Thyroid gland (tissue), 4 donors: ENCODE results near the gene LHFPL2. TPM values are rescaled to one million over a fixed set of nuclear protein-coding genes. Genes with fewer than 3 reads are reported as not detected.

Experiments used
- DNase-seq, 2 donors: peaks; one replicate each; pipeline ENCODE4 v3.0.0-alpha.2; 2019
- H3K27ac ChIP-seq, 3 donors: fragments of 200-600 bp; sonication (generic); 1 replicate in 2 of 3; 2 replicates in 1 of 3; pipeline ENCODE4 v1.5.1; 2016 to 2019; ENCODE audit warnings: mild to moderate bottlenecking in 1 of 3, moderate library complexity in 1 of 3
- H3K27me3 ChIP-seq: fragments of 200-600 bp; sonication (generic); one replicate; pipeline ENCODE4 v1.5.1; 2019
- H3K36me3 ChIP-seq, 2 donors: fragments of 200-600 bp; sonication (generic); one replicate each; pipeline ENCODE4 v1.5.1; 2016 to 2019
- H3K4me1 ChIP-seq, 2 donors: fragments of 200-600 bp; sonication (generic); one replicate each; pipeline ENCODE4 v1.5.1; 2017 to 2019
- H3K4me3 ChIP-seq, 3 donors: fragments of 200-600 bp; sonication (generic); replicated peaks in 1 of 3; 1 replicate in 2 of 3; 2 replicates in 1 of 3; pipeline ENCODE4 v1.5.1; 2016; ENCODE audit warnings: mild to moderate bottlenecking in 1 of 3
- H3K9me3 ChIP-seq: fragments of 200-600 bp; sonication (generic); one replicate; pipeline ENCODE4 v1.5.1; 2017
- POLR2A ChIP-seq, 2 donors: fragments of 450-650 bp; IDR thresholded peaks; one replicate each; pipeline ENCODE4 v1.6.1; 2017; ENCODE audit warnings: antibody characterized with exemption in 2 of 2, mild to moderate bottlenecking in 2 of 2, moderate library complexity in 1 of 2
- WGBS, 2 donors: methylation state at CpG; one replicate each; pipeline ENCODE4 v1.1.5; 2017; 5-methylcytosine and 5-hydroxymethylcytosine counted together
- intact Hi-C: fragments of 100-400 bp; cut with DNase I; formaldehyde crosslinking; loops from one replicate; pipeline ENCODE4 v1.15.1; 2023
- total RNA-seq, 4 donors: library from RNA; depleted of rRNA; stranded (reverse); fragments of >200 nt; gene quantifications; one replicate each; pipeline ENCODE4 v1.2.3, GENCODE V29; 2016
- TF ChIP-seq, protein P1 (sequence below), 6 experiments: fragments of 200-600 bp in 3 of 6; fragments of 450-650 bp in 3 of 6; sonication (generic) in 3 of 6; IDR thresholded peaks; one replicate each; pipeline ENCODE4 v1.5.1; 2016 to 2019; ENCODE audit warnings: antibody characterized with exemption in 6 of 6, mild to moderate bottlenecking in 2 of 6, inconsistent platforms in 1 of 6, moderate library complexity in 1 of 6

LHFPL2 gene
- total RNA-seq, 4 donors from 2014 or later, result 17.6 to 25.7 (median 23.7) TPM

DNA sequence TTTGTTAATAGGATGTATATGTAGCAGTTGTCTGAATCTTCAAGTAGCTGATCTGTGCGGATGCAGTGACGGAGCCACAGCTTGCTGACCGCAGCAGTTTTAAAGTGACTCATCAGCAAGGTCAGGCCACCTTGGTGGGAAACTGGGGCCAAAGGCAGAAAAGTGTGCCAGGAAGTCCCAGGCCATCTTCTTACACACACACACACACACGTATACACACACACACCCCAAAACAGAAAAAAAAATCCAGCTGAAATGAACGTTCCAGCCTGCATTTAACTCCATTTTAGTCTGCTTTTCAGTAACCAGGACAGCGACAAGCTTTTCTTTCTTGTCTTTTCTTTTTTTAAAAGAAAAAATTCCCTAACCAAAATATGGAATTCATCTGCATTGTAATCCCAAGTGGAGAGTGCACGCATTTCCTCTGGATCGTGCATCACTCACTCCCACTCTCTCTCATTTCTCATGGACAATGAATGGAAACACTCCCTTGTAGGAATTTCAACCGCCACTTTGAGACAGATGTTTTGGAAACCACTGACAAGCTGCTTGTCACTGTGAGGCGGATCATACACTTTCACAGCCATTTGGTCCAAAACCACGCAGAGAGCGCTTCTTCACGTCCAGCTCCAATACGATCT is 103.9 kb downstream of the LHFPL2 start:
- Histone ChIP-seq H3K4me1 (peaks cover 23 to 36% of the 10 kb centered on the region in 2 donors), H3K9me3 (no peaks in the 10 kb centered on the region), H3K4me3 (no peak overlapping the region), H3K27ac (no peak overlapping the region), H3K27me3 (no peaks in the 10 kb centered on the region), H3K36me3 (no peaks in the 10 kb centered on the region)
- intact Hi-C loops, result no loop called here
- WGBS, 2 donors, result 72 to 85% methylated on average over 14 of the region's 14 CpGs
- no peak for DNase-seq
- TF ChIP-seq, protein P1, sequence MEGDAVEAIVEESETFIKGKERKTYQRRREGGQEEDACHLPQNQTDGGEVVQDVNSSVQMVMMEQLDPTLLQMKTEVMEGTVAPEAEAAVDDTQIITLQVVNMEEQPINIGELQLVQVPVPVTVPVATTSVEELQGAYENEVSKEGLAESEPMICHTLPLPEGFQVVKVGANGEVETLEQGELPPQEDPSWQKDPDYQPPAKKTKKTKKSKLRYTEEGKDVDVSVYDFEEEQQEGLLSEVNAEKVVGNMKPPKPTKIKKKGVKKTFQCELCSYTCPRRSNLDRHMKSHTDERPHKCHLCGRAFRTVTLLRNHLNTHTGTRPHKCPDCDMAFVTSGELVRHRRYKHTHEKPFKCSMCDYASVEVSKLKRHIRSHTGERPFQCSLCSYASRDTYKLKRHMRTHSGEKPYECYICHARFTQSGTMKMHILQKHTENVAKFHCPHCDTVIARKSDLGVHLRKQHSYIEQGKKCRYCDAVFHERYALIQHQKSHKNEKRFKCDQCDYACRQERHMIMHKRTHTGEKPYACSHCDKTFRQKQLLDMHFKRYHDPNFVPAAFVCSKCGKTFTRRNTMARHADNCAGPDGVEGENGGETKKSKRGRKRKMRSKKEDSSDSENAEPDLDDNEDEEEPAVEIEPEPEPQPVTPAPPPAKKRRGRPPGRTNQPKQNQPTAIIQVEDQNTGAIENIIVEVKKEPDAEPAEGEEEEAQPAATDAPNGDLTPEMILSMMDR (IDR thresholded peaks at IDR 0.05), result no peak

DNA sequence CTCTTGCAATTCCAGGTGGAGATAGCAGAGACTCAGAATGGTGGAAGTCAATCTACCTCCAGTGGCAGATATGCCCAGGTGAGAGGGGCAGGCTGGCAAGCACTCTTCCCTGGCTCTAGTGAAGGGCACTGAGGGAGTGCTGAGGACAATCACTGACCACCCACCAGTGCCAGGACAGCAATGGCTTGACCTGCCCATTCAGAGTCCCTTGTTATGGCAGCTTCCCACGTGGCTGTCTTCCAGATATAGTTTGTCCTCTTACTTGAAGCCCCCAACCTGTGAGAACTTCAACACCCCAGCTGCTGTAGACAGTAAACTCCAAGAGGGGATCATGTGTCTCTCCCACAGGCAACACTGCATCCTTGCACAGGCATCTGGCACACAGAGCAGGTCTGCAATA is 104.7 kb downstream of the LHFPL2 start:
- Histone ChIP-seq H3K4me3 (no peak overlapping the region), H3K36me3 (no peaks in the 10 kb centered on the region)
- intact Hi-C loops, result no loop called here

DNA sequence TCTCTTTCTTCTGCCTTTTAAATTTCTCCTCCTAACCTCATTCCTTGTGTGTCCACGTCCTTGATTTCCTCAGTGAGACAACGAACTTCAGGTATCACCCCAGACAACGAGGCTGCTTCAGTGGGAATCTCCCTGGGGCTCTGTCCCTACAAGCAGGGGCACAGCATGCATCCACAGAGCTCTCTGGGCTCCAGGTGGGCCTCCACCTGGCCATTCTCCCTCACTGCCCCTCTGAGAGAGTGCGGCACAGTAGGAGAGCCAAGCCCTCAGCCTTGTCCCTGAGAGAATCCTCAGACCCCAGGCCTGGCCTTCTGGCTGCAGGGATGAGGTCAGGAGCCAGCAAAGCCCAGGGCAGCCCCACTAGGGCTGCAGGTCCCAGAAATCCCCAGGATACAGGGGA is 105.3 kb downstream of the LHFPL2 start:
- Histone ChIP-seq H3K4me3 (no peak overlapping the region), H3K27me3 (no peaks in the 10 kb centered on the region), H3K36me3 (no peaks in the 10 kb centered on the region), H3K4me1 (peaks cover 23 to 36% of the 10 kb centered on the region in 2 donors), H3K27ac (no peak overlapping the region), H3K9me3 (no peaks in the 10 kb centered on the region)
- 96 to 97% methylated on average over 4 of the region's 4 CpGs for WGBS, 2 donors
- no peak for DNase-seq
- TF ChIP-seq POLR2A (IDR thresholded peaks at IDR 0.05), result no peak
- TF ChIP-seq, protein P1 (IDR thresholded peaks at IDR 0.05), result no peak
- intact Hi-C loops, result no loop called here

More for the DNA sequence above, 104.7 kb downstream of the LHFPL2 start:
- Histone ChIP-seq H3K4me1 (peaks cover 23 to 36% of the 10 kb centered on the region in 2 donors), H3K27me3 (no peaks in the 10 kb centered on the region), H3K27ac (no peak overlapping the region), H3K9me3 (no peaks in the 10 kb centered on the region)
- DNase-seq, result no peak
- WGBS, 2 donors, result 63 to 80% methylated on average over 1 of the region's 1 CpG
- TF ChIP-seq POLR2A (IDR thresholded peaks at IDR 0.05), result no peak
- TF ChIP-seq, protein P1 (IDR thresholded peaks at IDR 0.05), result no peak

DNA sequence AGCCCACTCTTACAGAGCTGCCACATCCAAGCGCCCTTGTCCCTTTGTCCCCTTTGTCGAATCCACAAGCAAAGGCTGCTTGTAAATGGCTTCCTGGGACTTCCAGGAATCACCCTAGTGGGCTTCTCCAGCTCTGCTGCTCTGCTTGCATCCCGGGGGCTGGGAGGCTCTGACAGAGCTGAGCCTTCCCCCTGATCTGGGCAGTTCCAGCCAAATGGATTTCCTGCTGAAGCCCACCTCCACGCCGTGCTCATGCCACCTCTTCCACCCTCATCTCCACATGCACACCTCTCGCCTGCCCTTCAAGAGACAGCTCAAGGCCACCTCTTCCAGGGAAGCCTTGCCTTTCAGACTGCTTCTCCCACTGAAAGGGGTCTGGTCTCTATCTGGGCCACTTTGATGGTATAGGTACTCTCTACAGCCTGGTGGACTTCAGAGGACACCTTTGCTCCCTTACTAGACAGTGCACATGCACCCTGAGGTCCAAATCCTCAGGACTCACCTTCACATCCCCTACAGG is 106.2 kb downstream of the LHFPL2 start:
- Histone ChIP-seq H3K9me3 (no peaks in the 10 kb centered on the region), H3K36me3 (no peaks in the 10 kb centered on the region), H3K4me1 (peaks cover 23 to 36% of the 10 kb centered on the region in 2 donors), H3K4me3 (no peak overlapping the region), H3K27ac (no peak overlapping the region), H3K27me3 (no peaks in the 10 kb centered on the region)
- WGBS, 2 donors, result 94 to 97% methylated on average over 5 to 6 of the region's 6 CpGs
- no peak for DNase-seq
- intact Hi-C loops, result no loop called here
- TF ChIP-seq, protein P1 (IDR thresholded peaks at IDR 0.05), result no peak

DNA sequence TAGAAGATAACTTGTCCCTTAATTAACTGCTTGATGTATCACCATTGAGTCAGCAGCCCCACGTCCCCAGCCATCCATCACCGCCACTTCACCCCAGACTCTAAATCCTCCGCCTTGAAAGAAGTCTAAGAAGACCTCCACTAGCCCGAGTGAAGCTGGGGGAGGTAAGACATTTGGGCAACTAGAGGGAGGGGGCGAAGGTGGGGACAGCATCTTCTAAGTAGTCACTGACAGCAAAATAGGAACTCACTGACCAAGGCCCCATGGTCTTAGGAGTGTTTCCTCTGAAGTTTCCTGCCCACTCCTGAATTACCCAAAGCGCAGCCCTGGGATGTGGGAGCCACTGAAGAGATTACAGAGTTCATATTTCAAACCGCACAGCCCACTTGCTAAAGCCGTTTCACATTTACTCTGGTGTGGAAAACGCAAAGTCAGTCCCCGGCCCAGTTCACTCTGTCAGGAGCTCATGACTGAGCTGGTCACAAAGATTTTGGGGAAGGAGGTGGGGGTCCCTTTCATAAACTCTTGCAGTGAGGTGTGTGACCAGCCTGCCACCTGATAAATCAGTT is 107.4 kb downstream of the LHFPL2 start:
- no peaks in the 10 kb centered on the region for H3K9me3 ChIP-seq
- H3K4me1 ChIP-seq, result peaks cover 11 to 24% of the 10 kb centered on the region in 2 donors
- intact Hi-C loops, result no loop called here
- H3K27me3 ChIP-seq, result no peaks in the 10 kb centered on the region
- no peak for DNase-seq
- TF ChIP-seq, protein P1 (IDR thresholded peaks at IDR 0.05), result no peak
- TF ChIP-seq POLR2A (IDR thresholded peaks at IDR 0.05), result no peak
- H3K4me3 ChIP-seq, result no peak overlapping the region
- H3K36me3 ChIP-seq, result no peaks in the 10 kb centered on the region
- WGBS, 2 donors, result 92 to 93% methylated on average over 10 of the region's 10 CpGs
- no peak overlapping the region for H3K27ac ChIP-seq
